GM13977 (cell line): ENCODE measurements around the gene HOXD12.

Experiments used
- DNase-seq: peaks from one replicate; pipeline ENCODE4 v3.0.0; 2012; ENCODE audit warnings: low spot score
- in situ Hi-C: fragments of 300-500 bp; cut with MboI; formaldehyde crosslinking; loops from one replicate; pipeline ENCODE4 v1.12.0; 2022; ENCODE audit warnings: low sequenced_read_pairs, low pct_unique_long_range_greater_than_20kb, mixed read lengths, inconsistent platforms; ENCODE audit not compliant: unreplicated experiment
- TF ChIP-seq, protein P1 (sequence below): IDR thresholded peaks from 2 replicates; pipeline ENCODE4 v1.5.1; 2012; ENCODE audit warnings: mild to moderate bottlenecking, control low read depth; ENCODE audit not compliant: insufficient read depth; ENCODE audit errors: extremely low read depth, missing control alignments

Gene HOXD12

DNA sequence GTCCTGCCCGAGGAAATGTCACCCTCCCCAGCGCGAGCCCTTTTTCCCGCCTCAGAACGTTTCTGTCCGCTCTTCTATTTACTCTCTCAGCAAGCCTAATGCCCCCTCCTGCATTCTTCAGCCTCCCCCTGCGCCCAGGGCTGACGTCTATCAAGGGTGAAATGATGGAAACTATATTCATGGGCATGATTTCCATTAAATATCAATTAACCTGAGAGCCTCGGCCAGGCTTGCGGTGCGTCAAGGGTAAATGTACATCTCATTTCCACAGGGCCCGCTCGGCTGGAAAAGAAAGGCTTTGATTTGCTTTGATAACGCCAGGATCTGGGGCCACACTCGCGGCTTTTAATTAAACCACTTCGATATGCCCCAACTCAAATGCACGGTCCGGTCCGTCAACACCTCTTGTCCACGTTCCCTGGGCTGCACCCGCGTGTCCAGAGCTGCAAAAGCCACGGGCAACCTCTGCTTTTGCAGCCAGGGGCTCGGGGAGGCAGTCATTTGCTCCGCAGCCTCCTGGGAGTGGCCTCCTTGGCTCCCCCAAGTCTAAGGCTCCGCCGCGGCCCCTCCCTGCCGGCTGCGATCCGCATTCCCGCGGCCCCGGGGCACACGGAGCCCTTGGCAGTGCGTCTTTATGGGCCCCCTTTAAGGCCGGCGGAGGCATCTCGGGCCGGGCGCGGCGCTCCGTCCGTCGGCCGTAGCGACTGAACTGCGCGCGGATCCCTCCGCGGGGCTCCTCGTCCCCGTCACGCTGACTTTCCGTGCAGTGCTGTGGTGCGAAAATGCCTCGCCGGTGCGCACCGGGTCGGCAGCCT lies 29.6 kb downstream of the HOXD12 start, which contains the start of gene HOXD8:
TSS of gene HOXD8 (plus strand) at position 724 of the 815 bp plus-strand sequence. CDS start 662 bp downstream, outside the sequence.
- TF ChIP-seq, protein P1, sequence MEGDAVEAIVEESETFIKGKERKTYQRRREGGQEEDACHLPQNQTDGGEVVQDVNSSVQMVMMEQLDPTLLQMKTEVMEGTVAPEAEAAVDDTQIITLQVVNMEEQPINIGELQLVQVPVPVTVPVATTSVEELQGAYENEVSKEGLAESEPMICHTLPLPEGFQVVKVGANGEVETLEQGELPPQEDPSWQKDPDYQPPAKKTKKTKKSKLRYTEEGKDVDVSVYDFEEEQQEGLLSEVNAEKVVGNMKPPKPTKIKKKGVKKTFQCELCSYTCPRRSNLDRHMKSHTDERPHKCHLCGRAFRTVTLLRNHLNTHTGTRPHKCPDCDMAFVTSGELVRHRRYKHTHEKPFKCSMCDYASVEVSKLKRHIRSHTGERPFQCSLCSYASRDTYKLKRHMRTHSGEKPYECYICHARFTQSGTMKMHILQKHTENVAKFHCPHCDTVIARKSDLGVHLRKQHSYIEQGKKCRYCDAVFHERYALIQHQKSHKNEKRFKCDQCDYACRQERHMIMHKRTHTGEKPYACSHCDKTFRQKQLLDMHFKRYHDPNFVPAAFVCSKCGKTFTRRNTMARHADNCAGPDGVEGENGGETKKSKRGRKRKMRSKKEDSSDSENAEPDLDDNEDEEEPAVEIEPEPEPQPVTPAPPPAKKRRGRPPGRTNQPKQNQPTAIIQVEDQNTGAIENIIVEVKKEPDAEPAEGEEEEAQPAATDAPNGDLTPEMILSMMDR: no peak
- no peak for DNase-seq
- in situ Hi-C loops: loop anchor here (10.0 kb wide), 1 partner anchor 1026 kb away; no protein-coding TSS in a partner anchor

DNA sequence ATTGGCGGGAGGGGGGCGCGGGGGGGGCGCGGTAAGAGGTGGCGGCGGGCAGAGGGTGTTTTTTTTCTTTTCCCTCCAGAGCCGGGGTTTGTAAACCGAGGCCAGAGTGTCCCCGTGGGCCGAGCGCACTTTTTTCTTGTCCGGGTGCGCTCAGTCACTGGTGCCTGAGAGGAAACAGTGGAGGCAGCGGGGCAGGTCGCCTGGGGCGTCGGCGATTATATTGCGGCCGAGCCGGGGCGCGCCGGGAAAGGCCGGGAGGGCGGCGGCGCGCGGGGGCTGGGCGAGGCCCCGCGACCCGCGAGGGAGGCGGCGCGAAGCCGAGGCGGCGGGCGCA lies 30.2 kb downstream of the HOXD12 start:
- DNase-seq: no peak
- in situ Hi-C loops: loop anchor here (10.0 kb wide), 1 partner anchor 1025 kb away; no protein-coding TSS in a partner anchor
- TF ChIP-seq, protein P1: no peak

DNA sequence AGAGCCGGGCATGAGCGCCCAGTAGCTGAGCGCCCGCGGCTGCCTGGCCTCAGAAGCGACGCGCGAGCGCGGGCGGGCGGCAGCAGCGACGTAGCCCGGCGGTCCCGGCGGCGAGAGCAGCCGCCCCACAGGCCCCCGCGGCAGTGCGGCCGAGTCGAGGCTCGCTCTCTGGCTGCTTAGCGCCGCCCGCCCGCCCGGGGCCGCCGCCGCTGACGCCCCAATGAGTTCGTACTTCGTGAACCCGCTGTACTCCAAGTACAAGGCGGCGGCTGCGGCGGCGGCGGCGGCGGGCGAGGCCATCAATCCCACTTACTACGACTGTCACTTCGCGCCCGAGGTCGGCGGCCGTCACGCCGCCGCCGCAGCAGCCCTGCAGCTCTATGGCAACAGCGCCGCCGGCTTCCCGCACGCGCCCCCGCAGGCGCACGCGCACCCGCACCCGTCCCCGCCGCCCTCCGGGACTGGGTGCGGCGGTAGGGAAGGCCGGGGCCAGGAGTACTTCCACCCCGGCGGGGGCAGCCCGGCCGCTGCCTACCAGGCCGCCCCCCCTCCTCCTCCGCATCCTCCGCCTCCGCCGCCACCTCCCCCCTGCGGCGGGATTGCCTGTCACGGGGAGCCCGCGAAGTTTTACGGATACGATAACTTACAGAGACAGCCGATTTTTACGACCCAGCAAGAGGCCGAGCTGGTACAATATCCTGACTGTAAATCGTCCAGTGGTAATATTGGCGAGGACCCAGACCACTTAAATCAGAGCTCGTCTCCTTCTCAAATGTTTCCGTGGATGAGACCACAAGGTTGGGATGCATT lies 30.8 kb downstream of the HOXD12 start:
- TF ChIP-seq, protein P1: no peak
- no peak for DNase-seq
- in situ Hi-C loops: no loop called here

DNA sequence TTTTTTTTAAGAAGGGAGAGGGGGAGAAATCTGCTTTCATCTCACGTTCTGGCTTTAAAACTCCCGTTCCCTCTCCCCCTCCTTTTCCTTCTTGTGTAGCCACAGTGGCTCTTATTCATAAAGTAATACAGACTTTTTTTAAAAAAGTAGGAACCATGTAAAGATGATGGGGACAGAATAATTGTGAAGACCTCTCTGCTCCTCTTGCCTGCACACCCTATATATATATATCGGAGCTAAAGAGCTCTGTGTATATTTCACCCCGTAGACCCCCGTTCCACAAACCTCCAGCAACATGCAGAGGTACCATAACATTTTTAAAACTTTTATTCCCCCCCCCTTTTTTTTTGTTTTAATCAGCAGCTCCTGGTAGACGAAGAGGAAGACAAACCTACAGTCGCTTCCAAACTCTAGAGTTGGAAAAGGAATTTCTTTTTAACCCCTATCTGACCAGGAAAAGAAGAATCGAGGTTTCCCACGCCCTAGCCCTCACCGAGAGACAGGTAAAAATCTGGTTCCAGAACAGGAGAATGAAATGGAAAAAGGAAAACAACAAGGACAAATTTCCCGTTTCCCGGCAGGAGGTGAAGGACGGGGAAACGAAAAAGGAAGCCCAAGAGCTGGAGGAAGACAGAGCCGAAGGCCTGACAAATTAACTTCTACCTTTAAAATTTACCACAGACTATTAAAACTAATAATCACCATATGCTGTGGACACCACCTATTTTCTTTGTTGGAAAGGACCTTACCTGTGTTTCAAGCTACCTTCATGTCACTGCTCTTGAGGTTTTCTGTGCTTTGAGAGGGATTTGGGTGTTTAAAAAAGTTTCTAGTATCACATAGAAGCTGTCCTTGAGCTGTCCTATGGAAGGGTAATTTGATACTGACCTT lies 31.6 kb downstream of the HOXD12 start:
- no peak for DNase-seq
- TF ChIP-seq, protein P1: no peak
- in situ Hi-C loops: no loop called here

DNA sequence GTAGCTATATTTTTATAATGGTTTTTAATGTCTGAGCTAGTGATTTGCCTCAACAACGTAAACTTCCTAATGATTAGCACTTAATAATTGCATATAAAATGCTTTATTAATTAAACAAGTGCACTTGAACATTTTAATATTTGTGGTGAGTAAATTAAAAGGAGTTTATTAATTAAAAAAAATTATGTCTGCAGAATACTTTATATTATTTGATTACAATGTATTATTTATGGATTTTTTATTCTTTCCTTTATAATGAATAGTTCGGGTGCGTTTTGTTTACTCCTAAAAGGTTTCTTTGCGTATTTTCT lies 32.2 kb downstream of the HOXD12 start:
- DNase-seq: no peak
- TF ChIP-seq, protein P1: no peak
- in situ Hi-C loops: no loop called here
